AG10803 (cell line): ENCODE measurements around the gene PEX5L.

Source experiments
- DNase-seq: peaks from one replicate; pipeline ENCODE4 v3.0.0; 2010; ENCODE audit warnings: low read depth
- H3K4me3 ChIP-seq: 2 replicates; pipeline ENCODE4 v1.5.1; 2011; ENCODE audit warnings: mild to moderate bottlenecking, low read length, control low read depth
- TF ChIP-seq, protein P1 (sequence below): conservative IDR thresholded peaks from 2 replicates; pipeline ENCODE4 v1.5.1; 2011; ENCODE audit warnings: mild to moderate bottlenecking, low read length, control low read depth, inconsistent platforms

Gene PEX5L

DNA sequence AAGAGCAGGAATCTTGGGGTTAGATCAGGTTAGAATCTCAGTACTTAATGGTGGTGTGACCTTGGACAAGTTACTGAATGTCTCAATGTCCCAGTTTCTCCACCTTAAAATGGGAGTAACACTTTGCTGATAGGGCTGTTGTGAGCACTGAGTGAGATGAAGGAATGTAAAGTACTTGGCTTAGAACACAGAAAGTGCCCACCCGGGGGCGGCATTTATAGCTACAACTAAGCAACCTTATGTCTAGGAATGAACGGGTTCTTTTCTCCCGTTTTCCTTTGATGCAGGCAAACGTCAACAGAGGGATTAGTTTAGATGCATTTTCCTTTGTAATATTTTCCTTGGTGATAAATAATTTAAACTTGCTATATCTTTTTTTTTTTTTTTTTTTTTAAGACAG, 207.3 kb downstream of the PEX5L start:
- DNase-seq = no peak
- TF ChIP-seq, protein P1, sequence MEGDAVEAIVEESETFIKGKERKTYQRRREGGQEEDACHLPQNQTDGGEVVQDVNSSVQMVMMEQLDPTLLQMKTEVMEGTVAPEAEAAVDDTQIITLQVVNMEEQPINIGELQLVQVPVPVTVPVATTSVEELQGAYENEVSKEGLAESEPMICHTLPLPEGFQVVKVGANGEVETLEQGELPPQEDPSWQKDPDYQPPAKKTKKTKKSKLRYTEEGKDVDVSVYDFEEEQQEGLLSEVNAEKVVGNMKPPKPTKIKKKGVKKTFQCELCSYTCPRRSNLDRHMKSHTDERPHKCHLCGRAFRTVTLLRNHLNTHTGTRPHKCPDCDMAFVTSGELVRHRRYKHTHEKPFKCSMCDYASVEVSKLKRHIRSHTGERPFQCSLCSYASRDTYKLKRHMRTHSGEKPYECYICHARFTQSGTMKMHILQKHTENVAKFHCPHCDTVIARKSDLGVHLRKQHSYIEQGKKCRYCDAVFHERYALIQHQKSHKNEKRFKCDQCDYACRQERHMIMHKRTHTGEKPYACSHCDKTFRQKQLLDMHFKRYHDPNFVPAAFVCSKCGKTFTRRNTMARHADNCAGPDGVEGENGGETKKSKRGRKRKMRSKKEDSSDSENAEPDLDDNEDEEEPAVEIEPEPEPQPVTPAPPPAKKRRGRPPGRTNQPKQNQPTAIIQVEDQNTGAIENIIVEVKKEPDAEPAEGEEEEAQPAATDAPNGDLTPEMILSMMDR = no peak
- no peak overlapping the region for H3K4me3 ChIP-seq

DNA sequence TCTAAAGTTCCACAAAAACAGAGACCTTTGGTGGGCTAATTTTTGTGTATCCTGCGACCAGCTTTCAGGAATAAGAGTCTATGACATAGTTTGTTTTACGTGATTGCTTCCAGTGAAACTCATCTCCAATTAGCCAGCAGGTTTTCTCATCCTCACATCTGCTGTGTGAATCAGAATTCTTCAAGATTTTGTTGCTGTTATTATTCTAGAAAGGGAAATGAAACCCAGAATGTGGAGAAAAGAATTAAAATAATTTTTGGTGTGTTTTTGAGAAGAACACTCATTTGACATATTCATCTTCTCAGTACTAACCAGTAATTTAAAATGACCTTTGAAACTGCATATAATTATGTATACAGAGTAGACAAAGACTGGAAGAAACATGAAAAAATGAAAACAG, 208.0 kb downstream of the PEX5L start:
- DNase-seq = no peak
- TF ChIP-seq, protein P1 = no peak
- H3K4me3 ChIP-seq = no peak overlapping the region

DNA sequence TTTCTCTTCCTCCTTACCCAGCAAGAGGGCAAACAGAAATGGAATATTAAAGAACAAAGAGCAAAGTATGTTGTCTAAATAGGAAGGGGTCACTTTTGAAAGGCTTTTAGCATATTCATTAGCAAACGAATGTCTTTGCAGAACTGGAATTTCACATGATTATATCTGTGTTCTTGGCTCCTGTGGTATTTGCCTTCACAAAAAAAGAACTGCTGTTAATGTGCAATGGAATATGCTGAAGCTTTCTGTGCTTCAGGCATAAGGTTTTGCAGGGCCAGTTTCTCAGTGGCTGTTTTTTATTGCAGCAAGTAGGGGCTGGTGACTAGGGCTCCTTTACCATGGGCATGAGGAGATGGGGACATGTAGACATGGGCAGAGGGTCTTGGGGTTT, 210.5 kb downstream of the PEX5L start:
- no peak for DNase-seq
- H3K4me3 ChIP-seq = no peak overlapping the region
- TF ChIP-seq, protein P1 = no peak

DNA sequence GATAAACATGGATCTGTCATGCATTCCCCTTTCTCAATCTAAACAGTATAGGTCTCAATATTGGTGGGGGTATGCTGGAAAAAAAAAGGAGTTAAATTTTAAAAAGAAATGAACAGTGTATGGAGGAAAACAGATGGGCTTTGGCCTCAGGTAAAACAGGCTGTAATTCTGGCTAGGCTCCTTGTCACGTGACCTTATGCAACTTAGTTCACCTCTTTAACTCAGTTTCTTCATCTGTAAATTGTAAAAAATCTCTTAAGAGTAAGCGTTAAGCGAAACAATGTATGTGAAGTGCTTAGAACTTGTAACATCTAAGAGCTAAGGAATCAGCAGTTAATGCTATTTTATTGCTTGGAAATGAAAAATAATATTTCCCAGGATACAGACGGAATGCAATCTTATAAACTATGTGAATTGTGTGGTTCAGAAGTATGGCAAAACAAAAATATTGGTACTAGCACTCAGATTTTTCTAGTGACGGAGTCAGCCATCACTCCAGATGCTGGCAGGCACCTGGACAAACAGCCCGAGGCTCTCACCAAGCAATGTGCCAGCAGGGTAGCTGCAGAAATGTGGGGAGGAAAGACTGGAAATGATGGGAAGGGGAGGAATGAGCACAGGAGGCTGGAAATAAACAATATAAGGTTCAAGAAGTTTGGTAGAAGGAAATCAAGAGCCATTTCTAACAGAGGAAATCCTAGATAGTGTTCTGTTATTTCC, 211.1 kb downstream of the PEX5L start:
- no peak for DNase-seq
- TF ChIP-seq, protein P1 = no peak

DNA sequence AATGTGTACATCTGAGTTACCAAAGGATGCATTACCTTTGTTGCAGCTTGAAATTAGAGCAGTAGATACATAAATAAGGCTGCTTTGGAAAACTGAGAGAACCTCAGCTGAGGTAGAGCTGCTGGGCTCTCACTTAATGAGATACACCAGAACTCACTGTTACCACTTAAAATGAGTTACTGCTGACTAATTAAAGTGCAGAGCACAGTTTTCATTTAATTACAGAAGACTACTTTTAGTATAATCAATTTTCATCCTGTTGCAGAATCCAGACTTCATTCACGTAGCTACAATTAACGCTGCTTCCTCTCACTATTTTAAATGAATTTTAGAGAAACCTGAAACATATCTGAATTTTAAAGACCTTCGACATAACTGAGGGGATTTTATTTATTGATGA, 214.4 kb downstream of the PEX5L start:
- TF ChIP-seq, protein P1 = no peak
- no peak overlapping the region for H3K4me3 ChIP-seq
- DNase-seq = no peak

More for the DNA sequence above, 211.1 kb downstream of the PEX5L start:
- H3K4me3 ChIP-seq = no peak overlapping the region

DNA sequence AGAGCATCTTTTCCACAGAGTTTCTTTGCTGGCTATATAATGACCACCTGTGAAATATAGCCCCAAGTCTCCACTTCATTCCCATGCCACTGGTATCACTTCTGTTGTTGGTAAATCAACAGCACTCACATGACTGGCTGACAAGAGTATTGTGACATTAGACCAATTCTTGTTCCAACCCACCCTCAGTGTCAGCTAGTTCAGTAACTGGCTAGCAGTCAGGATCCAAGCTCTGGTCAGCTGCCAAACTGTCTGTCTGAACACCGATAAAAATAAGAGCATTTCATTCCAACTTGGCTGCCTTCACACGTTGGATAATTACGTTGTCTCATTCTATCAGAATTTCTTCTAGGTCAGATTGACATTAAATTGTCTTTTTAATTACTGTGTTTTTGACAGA, 217.4 kb downstream of the PEX5L start:
- TF ChIP-seq, protein P1 = no peak
- DNase-seq = no peak
- no peak overlapping the region for H3K4me3 ChIP-seq

DNA sequence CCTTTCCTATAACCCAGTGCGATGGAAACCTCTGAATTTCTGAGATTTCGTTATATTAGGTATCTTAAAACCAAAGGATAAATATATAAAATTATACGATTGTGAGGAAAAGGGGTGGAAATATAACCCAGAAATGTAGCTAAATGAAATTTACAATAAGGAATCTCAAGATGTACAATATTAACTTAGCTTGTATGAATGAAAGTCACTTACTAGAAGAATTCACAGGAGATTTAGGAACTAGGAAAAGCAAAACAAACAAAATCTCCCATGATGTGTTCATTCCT, 224.7 kb downstream of the PEX5L start:
- no peak overlapping the region for H3K4me3 ChIP-seq
- no peak for DNase-seq
- TF ChIP-seq, protein P1 = no peak
